Measurements from ENCODE around the gene NEDD4L. TPM values are rescaled to one million over a fixed set of nuclear protein-coding genes. Genes with fewer than 3 reads are reported as not detected.

The NEDD4L gene
- polyA plus RNA-seq, 1 donor, result 93.0 TPM

DNA sequence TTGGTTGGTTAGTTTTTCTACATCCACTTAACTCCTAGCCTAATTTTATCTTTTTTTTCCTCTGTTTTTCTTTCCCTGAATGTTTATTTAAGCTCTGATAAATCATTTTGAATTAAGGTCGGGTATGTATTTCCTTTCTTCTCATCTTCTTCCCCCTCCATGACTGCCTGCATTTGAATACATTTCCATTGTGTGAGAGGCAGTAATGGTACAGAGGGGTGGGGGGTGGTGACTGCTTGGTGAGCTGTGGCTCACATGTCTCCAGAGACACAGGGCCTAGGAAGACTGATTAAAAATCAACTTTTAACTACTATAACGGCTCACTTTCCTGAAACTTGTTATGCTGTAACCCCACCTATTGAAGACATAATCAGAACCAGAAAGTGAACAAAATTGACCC lies 58.0 kb downstream of the NEDD4L start:
- Histone ChIP-seq H3K4me3 (ENCODE audit: low read length) (no peak overlapping the region), H3K27ac (ENCODE audit: low read length) (no peak overlapping the region), H3K36me3 (ENCODE audit: control insufficient read depth, insufficient read depth, low read length) (no peaks in the 10 kb centered on the region), H3K9me3 (ENCODE audit: control insufficient read depth, low read depth, low read length) (no peaks in the 10 kb centered on the region), H3K4me1 (ENCODE audit: control insufficient read depth, insufficient read depth, low read length) (peaks cover 32% of the 10 kb centered on the region), H3K27me3 (ENCODE audit: control insufficient read depth, insufficient read depth, low read length) (no peaks in the 10 kb centered on the region)
- DNase-seq, result no peak
- 17% methylated on average over 1 of the region's 2 CpGs for WGBS (ENCODE audit: insufficient coverage, low lambda C conversion rate)

GRCh38 chr18:58102875-58103274 lies 58.8 kb downstream of the NEDD4L start:
- peaks cover 25% of the 10 kb centered on the region for H3K4me1 ChIP-seq (ENCODE audit: control insufficient read depth, insufficient read depth, low read length)
- no peaks in the 10 kb centered on the region for H3K9me3 ChIP-seq (ENCODE audit: control insufficient read depth, low read depth, low read length)
- peak overlapping the region; percentile 47 for H3K27ac ChIP-seq (ENCODE audit: low read length)
- no peaks in the 10 kb centered on the region for H3K27me3 ChIP-seq (ENCODE audit: control insufficient read depth, insufficient read depth, low read length)
- H3K4me3 ChIP-seq (ENCODE audit: low read length), result no peak overlapping the region
- no CpG with 5 or more reads among the region's 3 CpGs for WGBS (ENCODE audit: insufficient coverage, low lambda C conversion rate)
- H3K36me3 ChIP-seq (ENCODE audit: control insufficient read depth, insufficient read depth, low read length), result no peaks in the 10 kb centered on the region
- peak in 1 of 2 donors; percentile 46 for DNase-seq

DNA sequence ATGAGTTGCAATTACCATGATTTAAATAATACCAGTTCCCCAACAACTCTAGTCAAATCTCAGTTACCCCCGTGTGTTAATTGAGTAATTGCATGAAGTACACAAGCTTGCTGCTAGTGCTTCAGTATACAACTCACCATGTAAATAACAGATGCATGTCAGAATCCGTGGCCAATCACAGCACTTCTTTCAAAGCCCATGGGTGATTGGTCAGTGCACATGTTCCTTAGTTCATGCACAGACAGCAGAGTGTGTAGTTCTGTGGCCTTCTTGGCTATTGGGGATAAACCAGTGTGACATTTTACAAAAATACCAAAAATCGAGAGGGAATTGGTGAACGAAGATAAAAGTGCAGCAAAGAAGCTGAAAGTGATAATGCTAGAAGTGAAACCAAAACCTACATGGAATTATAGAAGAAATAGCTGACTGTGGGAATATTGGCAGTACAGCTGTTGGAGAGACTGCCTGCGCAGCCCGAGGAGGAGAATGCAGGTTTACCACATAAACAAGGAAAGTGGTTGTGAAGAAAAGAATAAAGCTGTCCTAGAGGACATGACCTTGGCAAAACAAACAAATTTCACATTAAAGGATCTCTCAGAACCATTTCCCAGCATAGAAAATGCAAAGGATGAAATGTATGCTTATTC lies 59.4 kb downstream of the NEDD4L start:
- 67% methylated on average over 4 of the region's 6 CpGs for WGBS (ENCODE audit: insufficient coverage, low lambda C conversion rate)
- peak in 1 of 2 donors; percentile 47 for DNase-seq
- Histone ChIP-seq H3K27me3 (ENCODE audit: control insufficient read depth, insufficient read depth, low read length) (no peaks in the 10 kb centered on the region), H3K27ac (ENCODE audit: low read length) (peak overlapping the region; percentile 55), H3K4me3 (ENCODE audit: low read length) (no peak overlapping the region), H3K9me3 (ENCODE audit: control insufficient read depth, low read depth, low read length) (no peaks in the 10 kb centered on the region), H3K36me3 (ENCODE audit: control insufficient read depth, insufficient read depth, low read length) (no peaks in the 10 kb centered on the region), H3K4me1 (ENCODE audit: control insufficient read depth, insufficient read depth, low read length) (peaks cover 19% of the 10 kb centered on the region)

DNA sequence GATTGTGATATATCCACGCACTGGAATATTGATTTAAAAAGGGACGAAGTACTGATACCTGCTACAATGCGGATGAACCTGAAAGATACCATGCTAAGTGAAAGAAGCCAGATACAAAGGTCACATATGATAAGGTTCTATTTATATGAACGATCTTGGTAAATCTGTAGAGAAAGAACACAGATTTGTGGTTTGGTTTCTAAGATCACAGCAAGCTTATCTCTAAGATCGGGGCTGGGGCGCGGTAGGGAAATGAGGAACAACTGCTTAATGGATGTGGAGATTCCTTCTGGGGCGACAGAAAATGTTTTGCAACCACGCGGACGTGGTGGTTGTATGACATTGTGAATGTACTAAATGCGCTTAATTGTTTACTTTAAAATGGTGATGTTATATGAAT lies 60.1 kb downstream of the NEDD4L start:
- Histone ChIP-seq H3K4me3 (ENCODE audit: low read length) (no peak overlapping the region), H3K27me3 (ENCODE audit: control insufficient read depth, insufficient read depth, low read length) (no peaks in the 10 kb centered on the region), H3K4me1 (ENCODE audit: control insufficient read depth, insufficient read depth, low read length) (peaks cover 18% of the 10 kb centered on the region), H3K36me3 (ENCODE audit: control insufficient read depth, insufficient read depth, low read length) (no peaks in the 10 kb centered on the region), H3K9me3 (ENCODE audit: control insufficient read depth, low read depth, low read length) (no peaks in the 10 kb centered on the region), H3K27ac (ENCODE audit: low read length) (peak overlapping the region; percentile 55)
- no peak for DNase-seq
- WGBS (ENCODE audit: insufficient coverage, low lambda C conversion rate), result 80% methylated on average over 4 of the region's 12 CpGs

DNA sequence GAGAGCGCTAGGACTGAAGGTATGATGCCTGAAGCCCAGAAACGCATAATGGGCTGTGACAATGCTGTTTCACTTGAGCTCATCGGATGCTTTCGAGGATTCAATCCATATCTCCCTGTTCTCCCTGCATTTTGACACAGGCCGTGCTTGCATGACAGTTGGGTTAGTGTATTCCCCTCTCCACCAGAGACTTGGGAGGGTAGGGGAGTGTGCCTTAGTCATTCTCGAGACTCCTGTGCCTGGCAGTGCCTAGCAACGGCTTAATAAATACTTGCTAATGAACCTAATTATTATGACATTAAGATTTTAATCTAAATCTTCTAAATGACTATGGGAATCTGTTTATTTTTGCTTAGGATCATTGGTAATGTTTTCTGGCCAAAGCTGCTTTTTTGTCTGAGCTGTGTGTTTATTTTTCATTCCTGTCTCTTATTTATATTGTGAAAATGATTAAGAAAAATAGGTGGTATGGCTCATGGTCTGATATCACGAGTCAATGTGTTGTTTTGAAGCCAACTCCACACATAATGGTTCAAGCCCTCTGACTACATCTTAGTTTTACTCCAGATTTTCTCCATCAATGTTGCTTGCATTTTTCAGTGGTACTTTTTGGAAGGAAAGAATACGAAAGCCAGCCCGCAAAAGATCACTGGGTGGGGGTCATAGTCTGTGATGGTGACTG lies 61.3 kb downstream of the NEDD4L start:
- no peak overlapping the region for H3K27ac ChIP-seq (ENCODE audit: low read length)
- no peaks in the 10 kb centered on the region for H3K36me3 ChIP-seq (ENCODE audit: control insufficient read depth, insufficient read depth, low read length)
- H3K9me3 ChIP-seq (ENCODE audit: control insufficient read depth, low read depth, low read length), result no peaks in the 10 kb centered on the region
- WGBS (ENCODE audit: insufficient coverage, low lambda C conversion rate), result no CpG with 5 or more reads among the region's 10 CpGs
- H3K27me3 ChIP-seq (ENCODE audit: control insufficient read depth, insufficient read depth, low read length), result no peaks in the 10 kb centered on the region
- H3K4me1 ChIP-seq (ENCODE audit: control insufficient read depth, insufficient read depth, low read length), result peaks cover 10% of the 10 kb centered on the region
- no peak for DNase-seq
- H3K4me3 ChIP-seq (ENCODE audit: low read length), result no peak overlapping the region

- Histone ChIP-seq H3K4me1 (ENCODE audit: control insufficient read depth, insufficient read depth, low read length) (peaks cover 10% of the 10 kb centered on the region), H3K27me3 (ENCODE audit: control insufficient read depth, insufficient read depth, low read length) (no peaks in the 10 kb centered on the region), H3K36me3 (ENCODE audit: control insufficient read depth, insufficient read depth, low read length) (no peaks in the 10 kb centered on the region), H3K9me3 (ENCODE audit: control insufficient read depth, low read depth, low read length) (no peaks in the 10 kb centered on the region), H3K27ac (ENCODE audit: low read length) (no peak overlapping the region), H3K4me3 (ENCODE audit: low read length) (no peak overlapping the region)
- DNase-seq, result no peak
- no CpG with 5 or more reads among the region's 3 CpGs for whole genome bisulfite sequencing (ENCODE audit: insufficient coverage, low lambda C conversion rate)
Observed at GRCh38 chr18:58105888-58106260, 61.8 kb downstream of the NEDD4L start.

DNA sequence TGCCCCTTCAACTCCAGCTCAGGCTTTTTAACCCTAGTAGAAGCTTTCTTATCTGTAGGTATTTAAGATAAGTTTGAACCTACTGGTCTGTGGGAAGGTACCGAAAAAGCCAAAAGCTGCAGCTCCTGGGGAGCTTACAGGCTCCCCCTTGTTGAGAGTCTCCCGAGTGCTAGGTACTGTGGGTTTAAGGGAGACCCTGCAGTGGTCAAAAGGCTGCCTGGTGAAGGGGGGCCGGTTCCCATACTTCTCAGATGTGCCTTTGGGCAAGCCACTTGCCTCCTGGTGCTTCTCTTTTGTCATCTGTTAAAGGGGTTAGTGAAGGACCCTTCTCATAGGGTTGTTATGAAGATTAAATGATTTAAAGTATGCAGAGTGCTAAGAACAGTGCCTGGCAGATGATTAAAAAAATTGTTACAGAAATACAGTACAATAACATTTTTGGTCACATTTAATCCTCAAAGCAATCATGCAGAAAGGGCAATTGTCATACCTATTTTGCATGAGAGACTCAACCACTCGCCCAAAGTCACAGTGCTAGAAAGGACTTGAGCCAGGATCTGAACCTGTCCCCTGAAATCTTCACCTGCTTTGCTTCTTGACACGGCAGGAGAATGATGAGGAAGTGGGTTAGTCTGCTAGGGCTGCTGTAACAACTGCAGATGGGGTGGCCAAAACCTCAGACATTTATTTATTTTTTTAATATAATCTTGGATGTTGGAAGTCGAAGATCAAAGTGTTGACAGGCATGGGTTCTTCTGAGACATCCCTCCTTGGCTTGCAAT lies 62.5 kb downstream of the NEDD4L start:
- no peak overlapping the region for H3K4me3 ChIP-seq (ENCODE audit: low read length)
- H3K36me3 ChIP-seq (ENCODE audit: control insufficient read depth, insufficient read depth, low read length), result no peaks in the 10 kb centered on the region
- no peak overlapping the region for H3K27ac ChIP-seq (ENCODE audit: low read length)
- H3K4me1 ChIP-seq (ENCODE audit: control insufficient read depth, insufficient read depth, low read length), result peaks cover 10% of the 10 kb centered on the region
- no peaks in the 10 kb centered on the region for H3K27me3 ChIP-seq (ENCODE audit: control insufficient read depth, insufficient read depth, low read length)
- H3K9me3 ChIP-seq (ENCODE audit: control insufficient read depth, low read depth, low read length), result no peaks in the 10 kb centered on the region
- no peak for DNase-seq
- WGBS (ENCODE audit: insufficient coverage, low lambda C conversion rate), result no CpG with 5 or more reads among the region's 6 CpGs

GRCh38 chr18:58109256-58109655 lies 65.2 kb downstream of the NEDD4L start:
- Histone ChIP-seq H3K36me3 (ENCODE audit: control insufficient read depth, insufficient read depth, low read length) (no peaks in the 10 kb centered on the region), H3K27ac (ENCODE audit: low read length) (no peak overlapping the region), H3K27me3 (ENCODE audit: control insufficient read depth, insufficient read depth, low read length) (no peaks in the 10 kb centered on the region), H3K9me3 (ENCODE audit: control insufficient read depth, low read depth, low read length) (no peaks in the 10 kb centered on the region), H3K4me1 (ENCODE audit: control insufficient read depth, insufficient read depth, low read length) (peaks cover 7% of the 10 kb centered on the region), H3K4me3 (ENCODE audit: low read length) (no peak overlapping the region)
- DNase-seq, result no peak
- no CpG with 5 or more reads among the region's 2 CpGs for WGBS (ENCODE audit: insufficient coverage, low lambda C conversion rate)

DNA sequence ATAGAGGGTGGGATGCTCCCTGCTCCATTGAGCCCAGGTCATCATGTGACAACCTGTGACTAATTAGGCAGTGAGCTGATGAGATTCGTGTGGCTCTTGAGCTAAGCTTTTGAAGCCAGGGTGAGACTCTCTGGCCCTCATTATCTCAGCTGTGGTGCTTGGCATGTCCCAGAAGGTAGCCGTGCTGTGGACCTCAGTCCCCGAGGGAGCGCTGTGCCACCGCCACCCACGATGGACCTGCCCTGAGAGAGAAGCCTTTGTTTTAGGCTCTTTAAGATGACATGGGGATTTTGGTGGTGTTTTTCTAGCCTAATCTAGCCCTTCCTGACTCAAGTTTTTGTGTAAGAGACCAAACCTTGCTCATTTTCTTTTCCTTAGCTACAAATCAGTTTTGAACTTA lies 66.4 kb downstream of the NEDD4L start:
- Histone ChIP-seq H3K4me3 (ENCODE audit: low read length) (no peak overlapping the region), H3K27me3 (ENCODE audit: control insufficient read depth, insufficient read depth, low read length) (no peaks in the 10 kb centered on the region), H3K9me3 (ENCODE audit: control insufficient read depth, low read depth, low read length) (no peaks in the 10 kb centered on the region), H3K27ac (ENCODE audit: low read length) (no peak overlapping the region), H3K36me3 (ENCODE audit: control insufficient read depth, insufficient read depth, low read length) (no peaks in the 10 kb centered on the region), H3K4me1 (ENCODE audit: control insufficient read depth, insufficient read depth, low read length) (peaks cover 7% of the 10 kb centered on the region)
- WGBS (ENCODE audit: insufficient coverage, low lambda C conversion rate), result no CpG with 5 or more reads among the region's 6 CpGs
- DNase-seq, result no peak

DNA sequence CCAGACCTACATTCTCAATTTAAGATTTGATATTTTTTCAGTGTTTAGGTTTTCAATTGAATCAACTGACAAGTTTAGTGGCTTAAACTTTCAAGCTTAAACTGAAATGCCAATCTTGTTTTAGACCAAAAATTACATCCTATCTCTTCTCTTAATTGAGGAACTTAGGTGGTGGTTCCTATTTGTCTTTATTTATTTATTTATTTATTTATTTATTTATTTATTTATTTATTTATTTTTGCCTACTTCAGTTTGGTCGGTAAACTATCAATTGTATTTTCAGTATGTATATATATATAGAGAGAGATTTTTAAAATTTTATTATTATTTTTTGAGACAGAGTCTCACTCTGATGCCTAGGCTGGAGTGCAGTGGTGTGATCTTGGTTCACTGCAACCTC lies 68.1 kb downstream of the NEDD4L start:
- H3K27ac ChIP-seq (ENCODE audit: low read length), result no peak overlapping the region
- DNase-seq, result no peak
- peaks cover under 1% of the 10 kb centered on the region for H3K4me1 ChIP-seq (ENCODE audit: control insufficient read depth, insufficient read depth, low read length)
- H3K36me3 ChIP-seq (ENCODE audit: control insufficient read depth, insufficient read depth, low read length), result no peaks in the 10 kb centered on the region
- H3K27me3 ChIP-seq (ENCODE audit: control insufficient read depth, insufficient read depth, low read length), result no peaks in the 10 kb centered on the region
- no peak overlapping the region for H3K4me3 ChIP-seq (ENCODE audit: low read length)
- H3K9me3 ChIP-seq (ENCODE audit: control insufficient read depth, low read depth, low read length), result no peaks in the 10 kb centered on the region
- 100% methylated on average over 1 of the region's 1 CpG for WGBS (ENCODE audit: insufficient coverage, low lambda C conversion rate)
